Measurements from ENCODE around the gene MT4. TPM values are rescaled to one million over a fixed set of nuclear protein-coding genes. Genes with fewer than 3 reads are reported as not detected.

MT4 gene
- not detected in 2 replicates for total RNA-seq

- FAIRE-seq (no peak), DNase-seq (ENCODE audit: low read depth) (no peak)
- Histone ChIP-seq H3K27me3 (ENCODE audit: control insufficient read depth, insufficient read depth, low read length) (peaks cover 1% of the 10 kb centered on the region), H3K36me3 (ENCODE audit: control insufficient read depth, insufficient read depth, low read length) (no peaks in the 10 kb centered on the region), H3K4me3 (ENCODE audit: low read depth, low read length) (no peak within 1 kb of the TSS)
- TF ChIP-seq CTCF (IDR thresholded peaks at IDR 0.05; ENCODE audit: insufficient read depth, low read length, severe bottlenecking), result no peak
Measured at GRCh38 chr16:56564793-56565477, at the start of gene MT4. TSS of gene MT4 (plus strand) at chr16:56565073. CDS start at chr16:56565129, 56 bp downstream.

GRCh38 chr16:56515665-56516064 is 49.2 kb upstream of the MT4 start:
- Histone ChIP-seq H3K4me3 (ENCODE audit: low read depth, low read length) (no peak overlapping the region), H3K27me3 (ENCODE audit: control insufficient read depth, insufficient read depth, low read length) (no peaks in the 10 kb centered on the region), H3K36me3 (ENCODE audit: control insufficient read depth, insufficient read depth, low read length) (peaks cover 2% of the 10 kb centered on the region)
- FAIRE-seq (no peak), DNase-seq (ENCODE audit: low read depth) (no peak)
- TF ChIP-seq CTCF (IDR thresholded peaks at IDR 0.05; ENCODE audit: insufficient read depth, low read length, severe bottlenecking), result no peak

GRCh38 chr16:56517206-56517605 is 47.7 kb upstream of the MT4 start:
- DNase-seq (ENCODE audit: low read depth) (no peak), FAIRE-seq (no peak)
- Histone ChIP-seq H3K36me3 (ENCODE audit: control insufficient read depth, insufficient read depth, low read length) (no peaks in the 10 kb centered on the region), H3K4me3 (ENCODE audit: low read depth, low read length) (no peak overlapping the region), H3K27me3 (ENCODE audit: control insufficient read depth, insufficient read depth, low read length) (no peaks in the 10 kb centered on the region)
- TF ChIP-seq CTCF (IDR thresholded peaks at IDR 0.05; ENCODE audit: insufficient read depth, low read length, severe bottlenecking), result no peak

- H3K27me3 ChIP-seq (ENCODE audit: control insufficient read depth, insufficient read depth, low read length), result no peaks in the 10 kb centered on the region
- TF ChIP-seq CTCF (IDR thresholded peaks at IDR 0.05; ENCODE audit: insufficient read depth, low read length, severe bottlenecking), result no peak
- no peaks in the 10 kb centered on the region for H3K36me3 ChIP-seq (ENCODE audit: control insufficient read depth, insufficient read depth, low read length)
- FAIRE-seq, result no peak
- no peak overlapping the region for H3K4me3 ChIP-seq (ENCODE audit: low read depth, low read length)
- no peak for DNase-seq (ENCODE audit: low read depth)
Measured at GRCh38 chr16:56518425-56518824, 46.4 kb upstream of the MT4 start.

- no peaks in the 10 kb centered on the region for H3K27me3 ChIP-seq (ENCODE audit: control insufficient read depth, insufficient read depth, low read length)
- DNase-seq (ENCODE audit: low read depth) (peak; percentile 72), FAIRE-seq (no peak)
- peak within 1 kb of the TSS; percentile 97 for H3K4me3 ChIP-seq (ENCODE audit: low read depth, low read length)
- H3K36me3 ChIP-seq (ENCODE audit: control insufficient read depth, insufficient read depth, low read length), result no peaks in the 10 kb centered on the region
- peak; percentile 3 for TF ChIP-seq CTCF (IDR thresholded peaks at IDR 0.05; ENCODE audit: insufficient read depth, low read length, severe bottlenecking)
Measured at GRCh38 chr16:56519459-56520250, 45.2 kb upstream of the MT4 start, which contains the start of gene BBS2. TSS of gene BBS2 (minus strand) at chr16:56520024. CDS start at chr16:56519862, 162 bp downstream.

All from bronchial epithelial cell (primary cell).